ENCODE data around the gene KCNG4. TPM values are rescaled to one million over a fixed set of nuclear protein-coding genes. Genes with fewer than 3 reads are reported as not detected.

The KCNG4 gene
- total RNA-seq, 2 experiments from 2014 or later = not detected

- no peak overlapping the region for H3K4me3 Mint-ChIP-seq
- H3K4me1 Mint-ChIP-seq = no peaks in the 10 kb centered on the region
- DNase-seq = no peak
- peaks cover 17% of the 10 kb centered on the region for H3K27me3 Mint-ChIP-seq
- CTCF ChIA-PET = interaction anchor here (1.2 kb wide), 1 partner anchor 9 kb away, joined by 4 read pairs; no protein-coding TSS in a partner anchor
- H3K36me3 Mint-ChIP-seq = no peaks in the 10 kb centered on the region
- peaks cover 2% of the 10 kb centered on the region for H3K9me3 Mint-ChIP-seq (ENCODE audit: low read depth)
- ATAC-seq = no peak
- H3K27ac Mint-ChIP-seq = no peak overlapping the region
Observed at GRCh38 chr16:84258266-84258665, 18.5 kb upstream of the KCNG4 start.

GRCh38 chr16:84255050-84255810 lies 15.4 kb upstream of the KCNG4 start:
- Mint-ChIP-seq H3K27me3 (peaks cover 19% of the 10 kb centered on the region), H3K9me3 (ENCODE audit: low read depth) (peaks cover 2% of the 10 kb centered on the region), H3K27ac (no peak overlapping the region), H3K4me3 (no peak overlapping the region), H3K4me1 (no peaks in the 10 kb centered on the region), H3K36me3 (no peaks in the 10 kb centered on the region)
- DNase-seq (no peak), ATAC-seq (no peak)
- CTCF ChIA-PET = no interaction called here

GRCh38 chr16:84254062-84254461 lies 14.2 kb upstream of the KCNG4 start:
- ATAC-seq (no peak), DNase-seq (no peak)
- H3K27ac Mint-ChIP-seq = no peak overlapping the region
- no peaks in the 10 kb centered on the region for H3K4me1 Mint-ChIP-seq
- peaks cover 22% of the 10 kb centered on the region for H3K27me3 Mint-ChIP-seq
- no peaks in the 10 kb centered on the region for H3K36me3 Mint-ChIP-seq
- peaks cover 2% of the 10 kb centered on the region for H3K9me3 Mint-ChIP-seq (ENCODE audit: low read depth)
- CTCF ChIA-PET = no interaction called here
- no peak overlapping the region for H3K4me3 Mint-ChIP-seq

GRCh38 chr16:84253173-84253572 lies 13.4 kb upstream of the KCNG4 start:
- no peak for ATAC-seq
- Mint-ChIP-seq H3K27ac (no peak overlapping the region), H3K36me3 (no peaks in the 10 kb centered on the region), H3K27me3 (peaks cover 22% of the 10 kb centered on the region), H3K4me3 (no peak overlapping the region), H3K4me1 (no peaks in the 10 kb centered on the region), H3K9me3 (ENCODE audit: low read depth) (peaks cover 2% of the 10 kb centered on the region)
- CTCF ChIA-PET = no interaction called here
- DNase-seq = no peak

- H3K36me3 Mint-ChIP-seq = no peaks in the 10 kb centered on the region
- peaks cover 18% of the 10 kb centered on the region for H3K27me3 Mint-ChIP-seq
- H3K4me1 Mint-ChIP-seq = no peaks in the 10 kb centered on the region
- no peak overlapping the region for H3K4me3 Mint-ChIP-seq
- DNase-seq (no peak), ATAC-seq (no peak)
- CTCF ChIA-PET = no interaction called here
- peaks cover 2% of the 10 kb centered on the region for H3K9me3 Mint-ChIP-seq (ENCODE audit: low read depth)
- no peak overlapping the region for H3K27ac Mint-ChIP-seq
Observed at GRCh38 chr16:84252184-84252583, 12.4 kb upstream of the KCNG4 start.

GRCh38 chr16:84247844-84248243 lies 8.0 kb upstream of the KCNG4 start:
- DNase-seq = no peak
- Mint-ChIP-seq H3K36me3 (no peaks in the 10 kb centered on the region), H3K9me3 (ENCODE audit: low read depth) (no peaks in the 10 kb centered on the region), H3K27me3 (peaks cover 5% of the 10 kb centered on the region), H3K4me3 (no peak overlapping the region), H3K4me1 (no peaks in the 10 kb centered on the region), H3K27ac (no peak overlapping the region)
- ATAC-seq = no peak
- CTCF ChIA-PET = interaction anchor here (0.7 kb wide), 1 partner anchor 115 kb away, joined by 3 read pairs; no protein-coding TSS in a partner anchor

- CTCF ChIA-PET = interaction anchor here (0.7 kb wide), 1 partner anchor 115 kb away, joined by 3 read pairs; no protein-coding TSS in a partner anchor
- H3K4me3 Mint-ChIP-seq = no peak overlapping the region
- no peaks in the 10 kb centered on the region for H3K9me3 Mint-ChIP-seq (ENCODE audit: low read depth)
- H3K4me1 Mint-ChIP-seq = no peaks in the 10 kb centered on the region
- DNase-seq = no peak
- no peak overlapping the region for H3K27ac Mint-ChIP-seq
- no peaks in the 10 kb centered on the region for H3K36me3 Mint-ChIP-seq
- H3K27me3 Mint-ChIP-seq = peaks cover 8% of the 10 kb centered on the region
- ATAC-seq = no peak
Observed at GRCh38 chr16:84247331-84247730, 7.5 kb upstream of the KCNG4 start.

- DNase-seq = no peak
- Mint-ChIP-seq H3K9me3 (ENCODE audit: low read depth) (no peaks in the 10 kb centered on the region), H3K27me3 (peaks cover 10% of the 10 kb centered on the region), H3K36me3 (no peaks in the 10 kb centered on the region), H3K27ac (no peak overlapping the region), H3K4me1 (no peaks in the 10 kb centered on the region), H3K4me3 (no peak overlapping the region)
- ATAC-seq = no peak
- CTCF ChIA-PET = interaction anchor here (1.7 kb wide), 1 partner anchor 30 kb away, joined by 6 read pairs; no protein-coding TSS in a partner anchor
Observed at GRCh38 chr16:84246679-84247077, 6.9 kb upstream of the KCNG4 start.

GRCh38 chr16:84245956-84246678 lies 6.3 kb upstream of the KCNG4 start:
- Mint-ChIP-seq H3K4me3 (no peak overlapping the region), H3K27ac (no peak overlapping the region), H3K4me1 (no peaks in the 10 kb centered on the region), H3K27me3 (peaks cover 13% of the 10 kb centered on the region), H3K9me3 (ENCODE audit: low read depth) (no peaks in the 10 kb centered on the region), H3K36me3 (no peaks in the 10 kb centered on the region)
- ATAC-seq (no peak), DNase-seq (no peak)
- CTCF ChIA-PET = interaction anchor here (1.7 kb wide), 1 partner anchor 31 kb away, joined by 6 read pairs; no protein-coding TSS in a partner anchor

GRCh38 chr16:84244728-84245127 lies 4.9 kb upstream of the KCNG4 start:
- CTCF ChIA-PET = no interaction called here
- ATAC-seq = no peak
- Mint-ChIP-seq H3K4me1 (no peaks in the 10 kb centered on the region), H3K4me3 (no peak overlapping the region), H3K36me3 (no peaks in the 10 kb centered on the region), H3K27me3 (peaks cover 24% of the 10 kb centered on the region), H3K27ac (no peak overlapping the region), H3K9me3 (ENCODE audit: low read depth) (no peaks in the 10 kb centered on the region)
- DNase-seq = no peak

GRCh38 chr16:84243732-84244131 lies 3.9 kb upstream of the KCNG4 start:
- no peaks in the 10 kb centered on the region for H3K36me3 Mint-ChIP-seq
- H3K27me3 Mint-ChIP-seq = peaks cover 31% of the 10 kb centered on the region
- H3K27ac Mint-ChIP-seq = no peak overlapping the region
- CTCF ChIA-PET = no interaction called here
- no peak overlapping the region for H3K4me3 Mint-ChIP-seq
- ATAC-seq (no peak), DNase-seq (no peak)
- H3K4me1 Mint-ChIP-seq = no peaks in the 10 kb centered on the region
- no peaks in the 10 kb centered on the region for H3K9me3 Mint-ChIP-seq (ENCODE audit: low read depth)

GRCh38 chr16:84242839-84243238 lies 3.0 kb upstream of the KCNG4 start:
- Mint-ChIP-seq H3K9me3 (ENCODE audit: low read depth) (no peaks in the 10 kb centered on the region), H3K4me3 (no peak overlapping the region), H3K36me3 (no peaks in the 10 kb centered on the region), H3K27me3 (peaks cover 32% of the 10 kb centered on the region), H3K4me1 (no peaks in the 10 kb centered on the region), H3K27ac (no peak overlapping the region)
- CTCF ChIA-PET = no interaction called here
- no peak for DNase-seq
- ATAC-seq = no peak

GRCh38 chr16:84241778-84242177 lies 2.0 kb upstream of the KCNG4 start:
- DNase-seq (no peak), ATAC-seq (no peak)
- Mint-ChIP-seq H3K27me3 (peaks cover 32% of the 10 kb centered on the region), H3K27ac (no peak overlapping the region), H3K9me3 (ENCODE audit: low read depth) (no peaks in the 10 kb centered on the region), H3K4me1 (no peaks in the 10 kb centered on the region), H3K36me3 (no peaks in the 10 kb centered on the region), H3K4me3 (no peak overlapping the region)
- CTCF ChIA-PET = no interaction called here

- no peak overlapping the region for H3K4me3 Mint-ChIP-seq
- H3K36me3 Mint-ChIP-seq = no peaks in the 10 kb centered on the region
- peaks cover 35% of the 10 kb centered on the region for H3K27me3 Mint-ChIP-seq
- CTCF ChIA-PET = no interaction called here
- no peaks in the 10 kb centered on the region for H3K9me3 Mint-ChIP-seq (ENCODE audit: low read depth)
- no peak overlapping the region for H3K27ac Mint-ChIP-seq
- H3K4me1 Mint-ChIP-seq = no peaks in the 10 kb centered on the region
- no peak for ATAC-seq
- no peak for DNase-seq
Observed at GRCh38 chr16:84240455-84240854, 643 bp upstream of the KCNG4 start.

Measured in activated CD8-positive, alpha-beta memory T cell treated with anti-CD3 and anti-CD28 coated beads, Interleukin-2, amount 10 ng/mL, durations not matched to agents 7 days and 5 days (primary cell).